HepG2 (cell line): Measurements from ENCODE around the gene ZBED3. TPM values are rescaled to one million over a fixed set of nuclear protein-coding genes. Genes with fewer than 3 reads are reported as not detected.
A peak's percentile ranks its signal among the peaks of the same experiment; 100 is the strongest.

Experiments
- CREB1 ChIP-seq, 2 experiments: fragments of 450-650 bp in 1 of 2; IDR thresholded peaks; 2 replicates each; pipeline ENCODE4 v1.6.1; 2016 to 2017; ENCODE audit warnings: control low read depth in 1 of 2, mild to moderate bottlenecking in 1 of 2, missing compliant biosample characterization in 1 of 2, missing genetic modification characterization in 1 of 2
- HOXA5 ChIP-seq: sonication (generic); formaldehyde crosslinking; IDR thresholded peaks from 2 replicates; pipeline ENCODE4 v1.4.0; 2020; ENCODE audit warnings: missing genetic modification reagents
- KLF6 ChIP-seq: IDR thresholded peaks from 2 replicates; pipeline ENCODE4 v1.8.0; 2016; ENCODE audit warnings: missing biosample characterization, missing genetic modification reagents
- RARA ChIP-seq: IDR thresholded peaks from 2 replicates; pipeline ENCODE4 v1.6.1; 2016; ENCODE audit warnings: missing genetic modification reagents, missing compliant biosample characterization
- SOX6 ChIP-seq, 2 experiments: fragments of 450-650 bp in 1 of 2; sonication (generic) in 1 of 2; formaldehyde crosslinking in 1 of 2; IDR thresholded peaks; 2 replicates each; pipeline versions ENCODE4 v1.4.0 to v1.6.1; 2017 to 2020; ENCODE audit warnings: antibody characterized with exemption in 1 of 2, mild to moderate bottlenecking in 1 of 2, missing genetic modification reagents in 1 of 2
- SP1 ChIP-seq, 2 experiments: fragments of 450-650 bp in 1 of 2; sonication (generic) in 1 of 2; formaldehyde crosslinking in 1 of 2; IDR thresholded peaks; 2 replicates each; pipeline versions ENCODE4 v1.4.0 to v1.6.1; 2016 to 2020; ENCODE audit warnings: missing genetic modification reagents in 1 of 2
- SP2 ChIP-seq: sonication (generic); formaldehyde crosslinking; IDR thresholded peaks from 2 replicates; pipeline ENCODE4 v1.5.1; 2020; ENCODE audit warnings: mild to moderate bottlenecking, missing genetic modification reagents
- TCF12 ChIP-seq, 2 experiments: fragments of 450-650 bp in 1 of 2; sonication (generic) in 1 of 2; formaldehyde crosslinking in 1 of 2; IDR thresholded peaks; 2 replicates each; pipeline versions ENCODE4 v1.6.1 to v1.8.0; 2017 to 2022; ENCODE audit warnings: antibody characterized with exemption in 1 of 2, mild to moderate bottlenecking in 1 of 2, missing genetic modification reagents in 1 of 2, moderate library complexity in 1 of 2
- ZNF235 ChIP-seq: sonication (generic); formaldehyde crosslinking; IDR thresholded peaks from 2 replicates; pipeline ENCODE4 v1.8.1; 2023; ENCODE audit warnings: mild to moderate bottlenecking, missing genetic modification reagents, borderline replicate concordance
- ZNF446 ChIP-seq: sonication (generic); formaldehyde crosslinking; IDR thresholded peaks from 2 replicates; pipeline ENCODE4 v1.5.0; 2020; ENCODE audit warnings: mild to moderate bottlenecking, missing genetic modification reagents
- ZNF558 ChIP-seq: sonication (generic); formaldehyde crosslinking; IDR thresholded peaks from 2 replicates; pipeline ENCODE4 v1.9.0; 2022; ENCODE audit warnings: mild to moderate bottlenecking, missing genetic modification reagents, borderline replicate concordance
- polyA plus RNA-seq, 8 experiments: library from polyadenylated mRNA; depleted of rRNA in 3 of 8; stranded (reverse) in 7 of 8; unstranded in 1 of 8; fragments of >200 nt; fragmentation: Illumina TruSeq in 4 of 8; extraction: Trizol in 4 of 8; gene quantifications; 2 replicates each; pipeline versions ENCODE4 v1.2.1 to v1.2.3, GENCODE V29; 2011 to 2016; ENCODE audit warnings: low read depth in 4 of 8, missing spikeins in 1 of 8, mixed read lengths in 1 of 8; ENCODE audit not compliant: insufficient read depth in 1 of 8
- total RNA-seq, 5 experiments: library from RNA; depleted of rRNA; stranded (reverse); fragments of >200 nt; fragmentation: Illumina TruSeq; extraction: Trizol; gene quantifications; 2 replicates each; pipeline ENCODE4 v1.2.3, GENCODE V29; 2016; ENCODE audit warnings: low read depth in 1 of 5
- TF ChIP-seq, protein P1 (sequence below): IDR thresholded peaks from 2 replicates; pipeline ENCODE4 v1.6.1; 2016; ENCODE audit warnings: low read depth, missing genetic modification reagents, missing compliant biosample characterization
- TF ChIP-seq, protein P2 (sequence below): sonication (generic); formaldehyde crosslinking; IDR thresholded peaks from 2 replicates; pipeline ENCODE4 v1.4.0; 2020; ENCODE audit warnings: missing genetic modification reagents
- TF ChIP-seq, protein P3 (sequence below): sonication (generic); formaldehyde crosslinking; IDR thresholded peaks from 2 replicates; pipeline ENCODE4 v1.8.0; 2022; ENCODE audit warnings: mild to moderate bottlenecking, missing genetic modification reagents, borderline replicate concordance
- TF ChIP-seq, protein P4 (sequence below): sonication (generic); formaldehyde crosslinking; IDR thresholded peaks from 2 replicates; pipeline ENCODE4; 2020; ENCODE audit warnings: missing genetic modification reagents, mild to moderate bottlenecking, borderline replicate concordance

ZBED3 gene
- total and polyA plus RNA-seq, 2 of the 13 experiments (the other 11 are each of a cell fraction or from before 2014, with no cell fraction given) = 2.3 to 8.1 TPM

DNA sequence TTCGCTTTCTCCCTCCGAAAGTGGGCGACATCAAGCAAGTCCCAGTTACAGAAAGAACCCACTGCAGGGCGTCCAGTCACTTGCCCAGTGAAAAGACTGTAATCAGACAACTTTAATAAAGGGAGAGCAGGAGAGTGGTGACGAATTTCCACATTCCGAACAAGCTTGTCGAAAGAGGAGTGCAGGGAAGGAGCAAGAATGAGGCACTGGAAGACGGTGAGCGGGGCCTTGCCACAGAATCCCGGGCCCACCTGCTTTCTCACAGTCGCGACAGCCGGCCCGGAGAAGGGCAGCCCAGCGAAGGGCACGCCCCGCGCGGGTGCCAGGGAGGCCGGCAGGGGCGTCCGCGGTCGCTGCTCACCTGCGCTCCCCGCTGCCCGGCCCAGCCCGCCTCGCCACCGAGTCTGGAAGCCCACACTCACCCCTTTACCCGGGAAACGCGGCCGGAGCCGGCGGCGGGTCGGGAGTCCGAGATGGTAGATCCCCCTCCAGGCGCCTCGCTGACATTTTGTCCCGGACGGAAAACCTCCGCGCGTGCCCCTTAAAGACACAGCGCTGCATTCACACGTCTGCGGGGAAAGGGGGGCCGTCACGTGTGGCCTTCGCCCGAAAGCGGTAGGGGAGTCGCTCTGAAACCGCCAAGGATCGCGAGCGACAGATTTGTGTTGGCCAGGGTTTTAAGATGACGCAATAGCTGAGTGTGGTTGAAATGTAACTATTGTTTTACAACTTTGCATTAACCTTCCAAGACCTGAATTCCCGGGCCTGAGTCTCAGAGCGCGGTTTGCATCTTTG lies at the start of gene ZBED3 (continued):
- TF ChIP-seq, protein P1, sequence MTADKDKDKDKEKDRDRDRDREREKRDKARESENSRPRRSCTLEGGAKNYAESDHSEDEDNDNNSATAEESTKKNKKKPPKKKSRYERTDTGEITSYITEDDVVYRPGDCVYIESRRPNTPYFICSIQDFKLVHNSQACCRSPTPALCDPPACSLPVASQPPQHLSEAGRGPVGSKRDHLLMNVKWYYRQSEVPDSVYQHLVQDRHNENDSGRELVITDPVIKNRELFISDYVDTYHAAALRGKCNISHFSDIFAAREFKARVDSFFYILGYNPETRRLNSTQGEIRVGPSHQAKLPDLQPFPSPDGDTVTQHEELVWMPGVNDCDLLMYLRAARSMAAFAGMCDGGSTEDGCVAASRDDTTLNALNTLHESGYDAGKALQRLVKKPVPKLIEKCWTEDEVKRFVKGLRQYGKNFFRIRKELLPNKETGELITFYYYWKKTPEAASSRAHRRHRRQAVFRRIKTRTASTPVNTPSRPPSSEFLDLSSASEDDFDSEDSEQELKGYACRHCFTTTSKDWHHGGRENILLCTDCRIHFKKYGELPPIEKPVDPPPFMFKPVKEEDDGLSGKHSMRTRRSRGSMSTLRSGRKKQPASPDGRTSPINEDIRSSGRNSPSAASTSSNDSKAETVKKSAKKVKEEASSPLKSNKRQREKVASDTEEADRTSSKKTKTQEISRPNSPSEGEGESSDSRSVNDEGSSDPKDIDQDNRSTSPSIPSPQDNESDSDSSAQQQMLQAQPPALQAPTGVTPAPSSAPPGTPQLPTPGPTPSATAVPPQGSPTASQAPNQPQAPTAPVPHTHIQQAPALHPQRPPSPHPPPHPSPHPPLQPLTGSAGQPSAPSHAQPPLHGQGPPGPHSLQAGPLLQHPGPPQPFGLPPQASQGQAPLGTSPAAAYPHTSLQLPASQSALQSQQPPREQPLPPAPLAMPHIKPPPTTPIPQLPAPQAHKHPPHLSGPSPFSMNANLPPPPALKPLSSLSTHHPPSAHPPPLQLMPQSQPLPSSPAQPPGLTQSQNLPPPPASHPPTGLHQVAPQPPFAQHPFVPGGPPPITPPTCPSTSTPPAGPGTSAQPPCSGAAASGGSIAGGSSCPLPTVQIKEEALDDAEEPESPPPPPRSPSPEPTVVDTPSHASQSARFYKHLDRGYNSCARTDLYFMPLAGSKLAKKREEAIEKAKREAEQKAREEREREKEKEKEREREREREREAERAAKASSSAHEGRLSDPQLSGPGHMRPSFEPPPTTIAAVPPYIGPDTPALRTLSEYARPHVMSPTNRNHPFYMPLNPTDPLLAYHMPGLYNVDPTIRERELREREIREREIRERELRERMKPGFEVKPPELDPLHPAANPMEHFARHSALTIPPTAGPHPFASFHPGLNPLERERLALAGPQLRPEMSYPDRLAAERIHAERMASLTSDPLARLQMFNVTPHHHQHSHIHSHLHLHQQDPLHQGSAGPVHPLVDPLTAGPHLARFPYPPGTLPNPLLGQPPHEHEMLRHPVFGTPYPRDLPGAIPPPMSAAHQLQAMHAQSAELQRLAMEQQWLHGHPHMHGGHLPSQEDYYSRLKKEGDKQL = no peak
- TF ChIP-seq, protein P2, sequence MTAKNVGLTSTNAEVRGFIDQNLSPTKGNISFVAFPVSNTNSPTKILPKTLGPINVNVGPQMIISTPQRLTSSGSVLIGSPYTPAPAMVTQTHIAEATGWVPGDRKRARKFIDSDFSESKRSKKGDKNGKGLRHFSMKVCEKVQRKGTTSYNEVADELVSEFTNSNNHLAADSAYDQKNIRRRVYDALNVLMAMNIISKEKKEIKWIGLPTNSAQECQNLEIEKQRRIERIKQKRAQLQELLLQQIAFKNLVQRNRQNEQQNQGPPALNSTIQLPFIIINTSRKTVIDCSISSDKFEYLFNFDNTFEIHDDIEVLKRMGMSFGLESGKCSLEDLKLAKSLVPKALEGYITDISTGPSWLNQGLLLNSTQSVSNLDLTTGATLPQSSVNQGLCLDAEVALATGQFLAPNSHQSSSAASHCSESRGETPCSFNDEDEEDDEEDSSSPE (CRISPR knock-in tag) = peak; percentile 66; the same call in 1 of the 2 replicates
- peak; percentile 78; the same call in 1 of the 2 replicates for TF ChIP-seq ZNF235
- TF ChIP-seq CREB1 (IDR thresholded peaks at IDR 0.05) = peak; percentile 37; the same call in 1 of the 2 replicates
- peak; percentile 53 for TF ChIP-seq CREB1 (CRISPR knock-in tag; IDR thresholded peaks at IDR 0.05)
- no peak for TF ChIP-seq SOX6 (IDR thresholded peaks at IDR 0.05)
- TF ChIP-seq SOX6 (CRISPR knock-in tag; IDR thresholded peaks at IDR 0.05) = peak; percentile 67
- TF ChIP-seq TCF12 (IDR thresholded peaks at IDR 0.05) = no peak
- peak; percentile 52; the same call in 1 of the 2 replicates for TF ChIP-seq TCF12 (CRISPR knock-in tag; IDR thresholded peaks at IDR 0.05)
- 0 out of 2 replicates have a peak, but pooled peaks have one; percentile 4 for TF ChIP-seq RARA (CRISPR knock-in tag)
- TF ChIP-seq ZNF558 (CRISPR knock-in tag) = 0 out of 2 replicates have a peak, but pooled peaks have one; percentile 65
- TF ChIP-seq, protein P3, sequence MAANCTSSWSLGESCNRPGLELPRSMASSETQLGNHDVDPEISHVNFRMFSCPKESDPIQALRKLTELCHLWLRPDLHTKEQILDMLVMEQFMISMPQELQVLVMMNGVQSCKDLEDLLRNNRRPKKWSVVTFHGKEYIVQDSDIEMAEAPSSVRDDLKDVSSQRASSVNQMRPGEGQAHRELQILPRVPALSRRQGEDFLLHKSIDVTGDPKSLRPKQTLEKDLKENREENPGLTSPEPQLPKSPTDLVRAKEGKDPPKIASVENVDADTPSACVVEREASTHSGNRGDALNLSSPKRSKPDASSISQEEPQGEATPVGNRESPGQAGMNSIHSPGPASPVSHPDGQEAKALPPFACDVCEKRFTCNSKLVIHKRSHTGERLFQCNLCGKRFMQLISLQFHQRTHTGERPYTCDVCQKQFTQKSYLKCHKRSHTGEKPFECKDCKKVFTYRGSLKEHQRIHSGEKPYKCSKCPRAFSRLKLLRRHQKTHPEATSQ = no peak
- no peak for TF ChIP-seq KLF6 (CRISPR knock-in tag)
- TF ChIP-seq SP2 (CRISPR knock-in tag) = peak; percentile 47; the same call in 1 of the 2 replicates
- TF ChIP-seq ZNF446 (CRISPR knock-in tag) = no peak
- TF ChIP-seq, protein P4, sequence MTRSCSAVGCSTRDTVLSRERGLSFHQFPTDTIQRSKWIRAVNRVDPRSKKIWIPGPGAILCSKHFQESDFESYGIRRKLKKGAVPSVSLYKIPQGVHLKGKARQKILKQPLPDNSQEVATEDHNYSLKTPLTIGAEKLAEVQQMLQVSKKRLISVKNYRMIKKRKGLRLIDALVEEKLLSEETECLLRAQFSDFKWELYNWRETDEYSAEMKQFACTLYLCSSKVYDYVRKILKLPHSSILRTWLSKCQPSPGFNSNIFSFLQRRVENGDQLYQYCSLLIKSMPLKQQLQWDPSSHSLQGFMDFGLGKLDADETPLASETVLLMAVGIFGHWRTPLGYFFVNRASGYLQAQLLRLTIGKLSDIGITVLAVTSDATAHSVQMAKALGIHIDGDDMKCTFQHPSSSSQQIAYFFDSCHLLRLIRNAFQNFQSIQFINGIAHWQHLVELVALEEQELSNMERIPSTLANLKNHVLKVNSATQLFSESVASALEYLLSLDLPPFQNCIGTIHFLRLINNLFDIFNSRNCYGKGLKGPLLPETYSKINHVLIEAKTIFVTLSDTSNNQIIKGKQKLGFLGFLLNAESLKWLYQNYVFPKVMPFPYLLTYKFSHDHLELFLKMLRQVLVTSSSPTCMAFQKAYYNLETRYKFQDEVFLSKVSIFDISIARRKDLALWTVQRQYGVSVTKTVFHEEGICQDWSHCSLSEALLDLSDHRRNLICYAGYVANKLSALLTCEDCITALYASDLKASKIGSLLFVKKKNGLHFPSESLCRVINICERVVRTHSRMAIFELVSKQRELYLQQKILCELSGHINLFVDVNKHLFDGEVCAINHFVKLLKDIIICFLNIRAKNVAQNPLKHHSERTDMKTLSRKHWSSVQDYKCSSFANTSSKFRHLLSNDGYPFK (CRISPR knock-in tag) = 0 out of 2 replicates have a peak, but pooled peaks have one; percentile 42
- no peak for TF ChIP-seq HOXA5 (CRISPR knock-in tag)
- TF ChIP-seq SP1 (IDR thresholded peaks at IDR 0.05) = no peak
- no peak; the same call in 1 of the 2 replicates for TF ChIP-seq SP1 (CRISPR knock-in tag; IDR thresholded peaks at IDR 0.05)
